CMK (cell line): ENCODE measurements around the gene FOXP4.

Experiments
- DNase-seq: peaks from one replicate; pipeline ENCODE4 v3.0.0-alpha.2; 2010; ENCODE audit warnings: low read depth

FOXP4 gene

GRCh38 chr6:41645007-41645618 is 98.9 kb downstream of the FOXP4 start:
- DNase-seq, result no peak

- DNase-seq, result no peak
Measured at GRCh38 chr6:41646026-41646795, 100.0 kb downstream of the FOXP4 start.

GRCh38 chr6:41647061-41647511 is 100.9 kb downstream of the FOXP4 start:
- no peak for DNase-seq

GRCh38 chr6:41648070-41648585 is 101.9 kb downstream of the FOXP4 start:
- no peak for DNase-seq

- no peak for DNase-seq
Measured at GRCh38 chr6:41648921-41649320, 102.7 kb downstream of the FOXP4 start.

GRCh38 chr6:41649596-41649995 is 103.4 kb downstream of the FOXP4 start:
- no peak for DNase-seq

GRCh38 chr6:41650120-41650519 is 103.9 kb downstream of the FOXP4 start:
- no peak for DNase-seq

GRCh38 chr6:41651246-41651961 is 105.2 kb downstream of the FOXP4 start:
- DNase-seq, result no peak
